GM23338 (cell line): ENCODE measurements around the gene FAM76A. TPM values are rescaled to one million over a fixed set of nuclear protein-coding genes. Genes with fewer than 3 reads are reported as not detected.
A peak's percentile ranks its signal among the peaks of the same experiment; 100 is the strongest.

Experiments
- ATAC-seq: fragments of 200-7000 bp; cut with Tn5 transposase; 3 replicates; pipeline ENCODE4 v1.9.1; 2020
- DNase-seq: peaks from one replicate; pipeline ENCODE4 v3.0.0-alpha.2; 2015; ENCODE audit warnings: low spot score
- H2AFZ ChIP-seq: fragments of 200-600 bp; sonication (generic); 2 replicates; pipeline ENCODE4 v1.8.0; 2016; ENCODE audit warnings: antibody characterized with exemption, mild to moderate bottlenecking, moderate library complexity
- H3F3A ChIP-seq: fragments of 200-600 bp; sonication (generic); replicated peaks from 2 replicates; pipeline ENCODE4 v1.8.0; 2017; ENCODE audit warnings: antibody characterized with exemption, mixed run types, low read depth
- H3K27ac ChIP-seq: fragments of 200-600 bp; sonication (generic); 2 replicates; pipeline ENCODE4 v1.6.1; 2016; ENCODE audit warnings: low read depth
- H3K27me3 ChIP-seq: fragments of 200-600 bp; sonication (generic); 2 replicates; pipeline ENCODE4 v1.8.0; 2016; ENCODE audit warnings: mild to moderate bottlenecking, mixed run types, moderate library complexity; ENCODE audit not compliant: insufficient read depth
- H3K36me3 ChIP-seq: fragments of 200-600 bp; sonication (generic); 2 replicates; pipeline ENCODE4 v1.8.0; 2016; ENCODE audit warnings: mild to moderate bottlenecking; ENCODE audit not compliant: insufficient read depth
- H3K4me1 ChIP-seq: fragments of 200-600 bp; sonication (generic); 2 replicates; pipeline ENCODE4 v1.8.0; 2016; ENCODE audit warnings: mild to moderate bottlenecking, moderate library complexity; ENCODE audit not compliant: insufficient read depth
- H3K4me2 ChIP-seq: fragments of 200-600 bp; sonication (generic); 2 replicates; pipeline ENCODE4 v1.7.1; 2017; ENCODE audit warnings: mixed run types
- H3K4me3 ChIP-seq: fragments of 200-600 bp; sonication (generic); 2 replicates; pipeline ENCODE4 v1.6.1; 2016; ENCODE audit warnings: mixed run types
- H3K79me2 ChIP-seq: fragments of 200-600 bp; sonication (generic); replicated peaks from 2 replicates; pipeline ENCODE4 v1.8.0; 2017; ENCODE audit warnings: mild to moderate bottlenecking; ENCODE audit not compliant: insufficient read depth
- H3K9me2 ChIP-seq: fragments of 200-600 bp; sonication (generic); 2 replicates; pipeline ENCODE4 v1.8.0; 2017; ENCODE audit not compliant: insufficient read depth
- H4K20me1 ChIP-seq: fragments of 200-600 bp; sonication (generic); replicated peaks from 2 replicates; pipeline ENCODE4 v1.8.0; 2017; ENCODE audit warnings: mild to moderate bottlenecking; ENCODE audit not compliant: insufficient read depth
- H3K27ac Mint-ChIP-seq: 2 replicates; pipeline ENCODE4 v1.8.0; 2020; ENCODE audit warnings: inconsistent platforms, mild to moderate bottlenecking, moderate library complexity, mixed read lengths
- H3K27me3 Mint-ChIP-seq: 3 replicates; pipeline ENCODE4 v1.8.0; 2022; ENCODE audit warnings: low read depth, mild to moderate bottlenecking, moderate library complexity, mixed read lengths, inconsistent platforms; ENCODE audit not compliant: insufficient read depth, poor library complexity
- H3K36me3 Mint-ChIP-seq: 3 replicates; pipeline ENCODE4 v1.8.0; 2021; ENCODE audit warnings: low read depth, mild to moderate bottlenecking, inconsistent platforms, moderate library complexity, mixed read lengths
- H3K4me1 Mint-ChIP-seq: 3 replicates; pipeline ENCODE4 v1.8.0; 2020; ENCODE audit warnings: mild to moderate bottlenecking, inconsistent platforms, mixed read lengths
- H3K4me3 Mint-ChIP-seq: 3 replicates; pipeline ENCODE4 v1.8.0; 2021; ENCODE audit warnings: moderate library complexity, mild to moderate bottlenecking, inconsistent platforms, mixed read lengths
- H3K9me3 Mint-ChIP-seq: 3 replicates; pipeline ENCODE4 v1.8.0; 2020; ENCODE audit warnings: moderate library complexity, mild to moderate bottlenecking, inconsistent platforms, mixed read lengths
- CREB1 ChIP-seq: fragments of 250-450 bp; sonication (Bioruptor Pico); IDR thresholded peaks from 2 replicates; pipeline ENCODE4 v1.5.0; 2020; ENCODE audit warnings: low read depth, mild to moderate bottlenecking, moderate library complexity
- ETS1 ChIP-seq: IDR thresholded peaks from 2 replicates; pipeline ENCODE4 v1.6.1; 2016; ENCODE audit warnings: antibody characterized with exemption
- EZH2 ChIP-seq: fragments of 200-600 bp; sonication (generic); IDR thresholded peaks from one replicate; pipeline ENCODE4 v1.8.0; 2017; ENCODE audit warnings: antibody characterized with exemption, mild to moderate bottlenecking, low read depth; ENCODE audit not compliant: unreplicated experiment
- EZH2phosphoT487 ChIP-seq: fragments of 200-600 bp; sonication (generic); IDR thresholded peaks from one replicate; pipeline ENCODE4 v1.8.1; 2018; ENCODE audit warnings: antibody characterized with exemption; ENCODE audit not compliant: unreplicated experiment
- JUNB ChIP-seq: IDR thresholded peaks from one replicate; pipeline ENCODE4 v1.6.1; 2016; ENCODE audit warnings: antibody characterized with exemption; ENCODE audit not compliant: unreplicated experiment
- NANOG ChIP-seq: IDR thresholded peaks from 2 replicates; pipeline ENCODE4 v1.6.1; 2016; ENCODE audit warnings: antibody characterized with exemption, borderline replicate concordance
- POLR2AphosphoS5 ChIP-seq: IDR thresholded peaks from 2 replicates; pipeline ENCODE4 v1.6.1; 2016; ENCODE audit warnings: antibody characterized with exemption, low read depth
- REST ChIP-seq: IDR thresholded peaks from one replicate; pipeline ENCODE4 v1.6.1; 2018; ENCODE audit warnings: antibody characterized with exemption; ENCODE audit not compliant: unreplicated experiment
- ZNF114 ChIP-seq: fragments of 250-450 bp; sonication (Bioruptor Pico); IDR thresholded peaks from 2 replicates; pipeline ENCODE4 v1.5.0; 2020; ENCODE audit warnings: mild to moderate bottlenecking, moderate library complexity
- ZNF331 ChIP-seq: fragments of 250-450 bp; sonication (Bioruptor Pico); IDR thresholded peaks from 2 replicates; pipeline ENCODE4 v1.5.0; 2020; ENCODE audit warnings: low read depth, mild to moderate bottlenecking, moderate library complexity
- ZNF462 ChIP-seq: fragments of 250-450 bp; sonication (Bioruptor Pico); IDR thresholded peaks from 2 replicates; pipeline ENCODE4 v1.5.0; 2020; ENCODE audit warnings: mild to moderate bottlenecking, moderate library complexity
- polyA plus RNA-seq: library from polyadenylated mRNA; unstranded; fragments of >200 nt; fragmentation: Nextera tagmentation; extraction: Ambion mirVana; gene quantifications from 2 replicates; pipeline ENCODE4 v1.2.1, GENCODE V29; 2016
- total RNA-seq: library from RNA; depleted of rRNA; stranded (reverse); fragments of >200 nt; shearing (Covaris generic); gene quantifications from 2 replicates; pipeline ENCODE4 v1.2.3, GENCODE V29; 2014
- TF ChIP-seq, protein P1 (sequence below), 2 experiments: fragments of 200-600 bp in 1 of 2; sonication (generic) in 1 of 2; conservative IDR thresholded peaks; 2 replicates each; pipeline versions ENCODE4 v1.5.1 to v1.6.1; 2016 to 2017; ENCODE audit warnings: antibody characterized with exemption in 2 of 2, low read depth in 2 of 2, mild to moderate bottlenecking in 2 of 2, moderate library complexity in 1 of 2

Gene FAM76A
- total and polyA plus RNA-seq, 2 experiments from 2014 or later, result 12.5 to 13.8 TPM

DNA sequence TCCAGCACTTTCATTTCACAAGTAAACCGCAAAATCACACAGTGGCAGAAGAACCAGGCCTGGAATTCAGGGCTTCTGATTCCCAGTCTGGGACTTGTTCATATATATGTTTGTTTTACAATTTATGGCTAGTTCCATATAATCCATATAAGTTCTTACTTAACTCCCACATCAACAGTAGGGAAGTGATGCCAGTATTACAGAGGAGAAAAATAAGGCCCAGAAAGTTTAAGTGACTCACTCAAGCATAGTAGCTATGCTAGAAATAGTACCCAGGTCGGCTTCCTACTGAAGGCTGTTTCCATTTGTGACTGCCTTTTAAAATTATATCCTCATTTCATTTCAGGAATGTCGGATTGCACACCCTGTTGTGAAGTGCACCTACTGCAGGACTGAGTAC, 1.4 kb downstream of the FAM76A start:
- no peaks in the 10 kb centered on the region for H4K20me1 ChIP-seq
- no peaks in the 10 kb centered on the region for H3K9me3 Mint-ChIP-seq
- peak overlapping the region; percentile 83 for H3K4me3 Mint-ChIP-seq
- H3K79me2 ChIP-seq, result 0 out of 2 replicates have a peak, but pooled peaks cover 6% of the 10 kb centered on the region
- H2AFZ ChIP-seq, result no peak overlapping the region
- peak overlapping the region; percentile 94; the same call in 1 of the 2 replicates for H3K4me3 ChIP-seq
- TF ChIP-seq ZNF114 (CRISPR knock-in tag) (no peak), ZNF462 (no peak), REST (no peak), EZH2 (no peak), EZH2phosphoT487 (no peak), POLR2AphosphoS5 (no peak), CREB1 (CRISPR knock-in tag) (no peak), JUNB (no peak), ETS1 (no peak), ZNF331 (CRISPR knock-in tag) (no peak), NANOG (no peak)
- TF ChIP-seq, protein P1, sequence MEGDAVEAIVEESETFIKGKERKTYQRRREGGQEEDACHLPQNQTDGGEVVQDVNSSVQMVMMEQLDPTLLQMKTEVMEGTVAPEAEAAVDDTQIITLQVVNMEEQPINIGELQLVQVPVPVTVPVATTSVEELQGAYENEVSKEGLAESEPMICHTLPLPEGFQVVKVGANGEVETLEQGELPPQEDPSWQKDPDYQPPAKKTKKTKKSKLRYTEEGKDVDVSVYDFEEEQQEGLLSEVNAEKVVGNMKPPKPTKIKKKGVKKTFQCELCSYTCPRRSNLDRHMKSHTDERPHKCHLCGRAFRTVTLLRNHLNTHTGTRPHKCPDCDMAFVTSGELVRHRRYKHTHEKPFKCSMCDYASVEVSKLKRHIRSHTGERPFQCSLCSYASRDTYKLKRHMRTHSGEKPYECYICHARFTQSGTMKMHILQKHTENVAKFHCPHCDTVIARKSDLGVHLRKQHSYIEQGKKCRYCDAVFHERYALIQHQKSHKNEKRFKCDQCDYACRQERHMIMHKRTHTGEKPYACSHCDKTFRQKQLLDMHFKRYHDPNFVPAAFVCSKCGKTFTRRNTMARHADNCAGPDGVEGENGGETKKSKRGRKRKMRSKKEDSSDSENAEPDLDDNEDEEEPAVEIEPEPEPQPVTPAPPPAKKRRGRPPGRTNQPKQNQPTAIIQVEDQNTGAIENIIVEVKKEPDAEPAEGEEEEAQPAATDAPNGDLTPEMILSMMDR (conservative IDR thresholded peaks at IDR 0.05; ENCODE audit: low read depth in 2 of 2), result no peak
- H3K4me1 Mint-ChIP-seq, result peaks cover 10% of the 10 kb centered on the region
- DNase-seq (no peak), ATAC-seq (no peak)
- H3K4me1 ChIP-seq, result peaks cover 17% of the 10 kb centered on the region; the same call in 1 of the 2 replicates
- H3K27ac ChIP-seq, result no peak overlapping the region; the same call in 1 of the 2 replicates
- peak overlapping the region; percentile 93 for H3K4me2 ChIP-seq
- H3K27me3 Mint-ChIP-seq, result peaks cover 12% of the 10 kb centered on the region
- peaks cover 3% of the 10 kb centered on the region; the same call in 1 of the 3 replicates for H3K36me3 Mint-ChIP-seq
- H3K9me2 ChIP-seq, result no peaks in the 10 kb centered on the region
- H3K36me3 ChIP-seq, result no peaks in the 10 kb centered on the region
- no peak overlapping the region for H3K27ac Mint-ChIP-seq
- no peaks in the 10 kb centered on the region for H3K27me3 ChIP-seq
- peaks cover 16% of the 10 kb centered on the region; the same call in 1 of the 2 replicates for H3F3A ChIP-seq
